GM21515 (cell line): ENCODE results near the gene CDC34.
A peak's percentile ranks its signal among the peaks of the same experiment; 100 is the strongest.
"Not testable (repeated sequence)": the region's sequence is repeated elsewhere in the genome, so short reads cannot be mapped to it uniquely, and the experiment has no call there.

ENCODE experiments used
- ATAC-seq: cut with Tn5 transposase; IDR thresholded peaks from one replicate; pipeline ENCODE4 v1.9.1; 2021; ENCODE audit not compliant: unreplicated experiment

Gene CDC34

DNA sequence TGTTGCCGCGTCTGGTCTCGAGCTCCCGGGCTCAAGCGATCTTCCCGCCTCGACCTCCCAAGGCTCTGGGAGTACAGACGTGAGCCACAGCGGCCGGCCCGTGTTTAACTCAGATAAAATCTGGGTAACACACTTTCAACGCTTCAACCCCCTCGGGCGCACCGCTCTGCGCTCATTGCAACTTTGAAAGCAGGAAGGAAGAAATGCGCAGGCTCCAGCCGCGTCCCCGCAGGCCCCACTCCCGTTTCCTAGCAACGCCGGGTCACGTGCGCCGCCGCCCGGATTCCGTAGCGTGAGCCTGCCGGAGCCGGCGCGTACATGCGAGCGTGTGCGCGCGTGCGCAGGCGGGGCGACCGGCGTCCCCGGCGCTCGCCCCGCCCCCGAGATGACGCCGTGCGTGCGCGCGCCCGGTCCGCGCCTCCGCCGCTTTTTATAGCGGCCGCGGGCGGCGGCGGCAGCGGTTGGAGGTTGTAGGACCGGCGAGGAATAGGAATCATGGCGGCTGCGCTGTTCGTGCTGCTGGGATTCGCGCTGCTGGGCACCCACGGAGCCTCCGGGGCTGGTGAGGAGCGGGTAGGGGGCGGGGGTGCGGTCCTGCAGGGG, 40.7 kb downstream of the CDC34 start, which contains the start of gene BSG:
Gene BSG, plus strand, starts transcription at position 457 of the 603 bp plus-strand sequence. Its CDS starts 39 bp downstream, at position 496.
- peak; percentile 73 for ATAC-seq

DNA sequence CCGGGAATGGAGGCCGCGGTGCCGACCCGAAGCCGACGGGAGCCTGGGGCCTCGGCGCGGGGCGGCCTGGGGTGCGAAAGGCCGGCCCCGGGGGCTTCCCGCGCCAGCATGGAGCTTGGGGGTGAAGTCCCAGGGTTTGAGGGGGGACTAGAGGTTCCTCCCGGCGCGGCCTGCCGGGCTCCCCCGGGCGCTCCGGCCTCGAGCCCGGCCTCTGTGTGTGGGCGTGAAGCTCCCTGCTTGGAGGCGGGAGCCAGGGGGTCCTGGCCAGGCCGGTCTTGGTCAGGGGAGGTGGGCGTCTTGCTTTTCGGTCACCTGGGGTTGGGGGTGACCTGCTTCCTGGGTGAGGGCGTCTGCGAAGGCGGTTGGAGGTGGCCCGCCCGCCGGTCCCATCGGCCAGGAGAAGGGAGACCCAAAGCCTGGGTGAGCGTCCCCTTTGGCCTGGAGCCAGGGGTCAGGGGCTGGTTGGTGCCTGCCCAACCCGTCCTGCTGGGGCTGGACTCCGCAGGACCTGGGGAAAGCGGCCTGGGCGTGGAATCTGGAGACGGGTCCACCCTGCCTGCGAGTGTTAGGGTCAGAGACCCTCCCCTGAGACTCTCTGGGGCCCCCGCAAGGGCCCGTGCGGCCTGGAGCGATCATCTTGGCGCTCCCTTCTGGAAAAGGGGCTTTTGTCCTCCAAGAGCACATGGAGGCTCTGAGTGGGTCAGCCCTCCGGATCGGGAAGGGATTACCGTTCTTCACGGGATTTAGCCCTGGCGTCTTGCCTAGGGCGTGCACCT, 41.4 kb downstream of the CDC34 start:
- peak; percentile 11 for ATAC-seq

DNA sequence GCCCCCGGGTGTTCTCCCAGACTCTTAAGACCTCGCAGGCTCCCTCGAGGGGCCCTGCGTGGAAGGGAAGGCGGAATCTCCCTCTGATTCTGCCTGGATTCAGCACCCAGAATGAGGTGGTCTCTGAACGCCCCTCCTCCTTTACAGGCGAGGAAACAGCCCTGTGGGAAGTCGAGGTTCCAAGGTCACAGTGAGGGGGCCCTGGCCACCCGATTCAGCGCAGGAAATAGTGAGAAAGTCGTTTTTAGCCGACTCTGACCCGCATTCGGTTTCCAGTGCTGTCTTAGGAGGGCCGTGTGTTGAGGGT, 41.9 kb downstream of the CDC34 start:
- no peak for ATAC-seq

- ATAC-seq = no peak
These were observed 43.3 kb downstream of the CDC34 start for GRCh38 chr19:574658-575526.

GRCh38 chr19:575527-576506, 44.3 kb downstream of the CDC34 start:
- ATAC-seq = no peak

- no peak for ATAC-seq
These were observed 45.3 kb downstream of the CDC34 start for GRCh38 chr19:576768-577438.

GRCh38 chr19:577439-578392, 46.2 kb downstream of the CDC34 start:
- ATAC-seq = no peak

- ATAC-seq = no peak
These were observed 47.7 kb downstream of the CDC34 start for GRCh38 chr19:579111-579841.

GRCh38 chr19:579842-580155, 48.2 kb downstream of the CDC34 start:
- no peak for ATAC-seq

- ATAC-seq = no peak
These were observed 48.8 kb downstream of the CDC34 start for GRCh38 chr19:580274-580835.

GRCh38 chr19:581399-582111, 50.0 kb downstream of the CDC34 start:
- ATAC-seq = no peak

DNA sequence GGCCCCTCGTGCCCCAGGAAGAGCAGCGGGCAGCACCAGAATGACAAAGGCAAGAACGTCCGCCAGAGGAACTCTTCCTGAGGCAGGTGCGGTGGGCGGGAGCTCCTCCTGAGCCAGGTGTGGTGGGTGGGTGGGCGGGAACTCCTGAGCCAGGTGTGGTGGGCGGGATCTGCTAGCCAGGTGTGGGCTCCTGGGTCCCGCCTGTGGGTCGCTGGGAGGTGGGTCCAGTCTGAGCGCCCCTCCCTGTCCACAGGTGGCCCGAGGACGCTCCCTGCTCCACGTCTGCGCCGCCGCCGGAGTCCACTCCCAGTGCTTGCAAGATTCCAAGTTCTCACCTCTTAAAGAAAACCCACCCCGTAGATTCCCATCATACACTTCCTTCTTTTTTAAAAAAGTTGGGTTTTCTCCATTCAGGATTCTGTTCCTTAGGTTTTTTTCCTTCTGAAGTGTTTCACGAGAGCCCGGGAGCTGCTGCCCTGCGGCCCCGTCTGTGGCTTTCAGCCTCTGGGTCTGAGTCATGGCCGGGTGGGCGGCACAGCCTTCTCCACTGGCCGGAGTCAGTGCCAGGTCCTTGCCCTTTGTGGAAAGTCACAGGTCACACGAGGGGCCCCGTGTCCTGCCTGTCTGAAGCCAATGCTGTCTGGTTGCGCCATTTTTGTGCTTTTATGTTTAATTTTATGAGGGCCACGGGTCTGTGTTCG, 51.1 kb downstream of the CDC34 start:
- no peak for ATAC-seq

DNA sequence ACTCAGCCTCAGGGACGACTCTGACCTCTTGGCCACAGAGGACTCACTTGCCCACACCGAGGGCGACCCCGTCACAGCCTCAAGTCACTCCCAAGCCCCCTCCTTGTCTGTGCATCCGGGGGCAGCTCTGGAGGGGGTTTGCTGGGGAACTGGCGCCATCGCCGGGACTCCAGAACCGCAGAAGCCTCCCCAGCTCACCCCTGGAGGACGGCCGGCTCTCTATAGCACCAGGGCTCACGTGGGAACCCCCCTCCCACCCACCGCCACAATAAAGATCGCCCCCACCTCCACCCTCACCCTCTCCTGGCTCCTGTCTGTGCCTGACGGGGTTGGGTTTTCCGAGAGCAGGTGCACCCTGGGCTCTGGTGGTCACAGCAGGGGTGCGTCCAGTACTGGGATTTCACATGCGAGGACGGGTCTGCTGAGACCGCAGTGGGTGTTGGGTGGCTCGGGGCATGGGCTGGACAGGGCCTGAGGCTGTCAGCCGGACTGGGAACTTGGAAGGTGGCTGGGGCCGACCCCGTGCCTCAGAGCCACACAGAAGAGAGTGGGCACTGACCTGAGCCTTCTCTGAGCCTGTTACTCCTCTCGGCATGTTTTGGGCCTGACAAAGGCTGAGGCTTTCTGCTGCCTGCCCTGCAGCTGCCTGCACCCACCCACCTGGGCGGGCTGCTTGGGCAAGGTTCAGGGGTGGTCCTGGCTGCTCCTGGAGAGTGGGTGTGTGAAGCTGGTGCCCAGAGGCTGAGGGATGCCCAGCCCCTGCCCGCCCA, 51.8 kb downstream of the CDC34 start:
- ATAC-seq = no peak

GRCh38 chr19:583968-584239, 52.3 kb downstream of the CDC34 start:
- ATAC-seq = no peak

DNA sequence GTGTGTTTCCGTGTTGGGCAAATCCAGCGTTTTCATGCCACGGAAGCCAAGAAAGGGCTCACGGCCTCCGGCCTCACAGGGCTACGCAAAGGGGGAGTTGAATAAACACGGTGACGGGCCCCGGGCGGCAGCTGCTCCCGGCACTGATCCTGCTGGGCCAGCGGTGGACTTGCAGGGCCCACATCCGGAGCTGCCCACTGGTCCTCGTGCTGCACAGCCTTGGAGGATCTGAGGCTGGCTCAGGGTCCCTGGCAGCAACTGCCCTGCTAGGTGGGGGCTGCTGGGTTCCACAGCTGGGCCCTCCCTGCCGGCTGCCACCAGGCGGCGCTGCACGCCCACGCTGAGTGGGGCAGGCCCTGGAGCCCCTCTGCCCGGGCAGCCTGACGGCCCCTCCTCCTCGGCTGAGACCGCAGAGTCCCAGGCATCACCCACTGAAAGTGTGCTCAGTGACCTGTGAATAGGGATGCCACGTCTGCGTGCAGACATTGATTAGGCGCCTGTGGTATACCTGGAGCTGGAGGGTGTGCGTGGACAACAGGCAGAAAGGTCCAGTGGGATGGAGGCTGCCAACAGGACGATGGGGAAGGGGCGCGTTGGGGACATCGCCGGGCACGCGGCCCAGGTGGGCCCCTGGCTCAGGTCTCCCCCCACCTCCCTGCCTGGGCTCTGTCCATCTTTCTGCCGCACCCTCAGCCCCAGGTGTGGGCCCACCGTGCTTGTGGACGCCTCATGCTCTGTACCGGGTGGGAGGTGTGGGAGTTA, 52.9 kb downstream of the CDC34 start:
- no peak for ATAC-seq

DNA sequence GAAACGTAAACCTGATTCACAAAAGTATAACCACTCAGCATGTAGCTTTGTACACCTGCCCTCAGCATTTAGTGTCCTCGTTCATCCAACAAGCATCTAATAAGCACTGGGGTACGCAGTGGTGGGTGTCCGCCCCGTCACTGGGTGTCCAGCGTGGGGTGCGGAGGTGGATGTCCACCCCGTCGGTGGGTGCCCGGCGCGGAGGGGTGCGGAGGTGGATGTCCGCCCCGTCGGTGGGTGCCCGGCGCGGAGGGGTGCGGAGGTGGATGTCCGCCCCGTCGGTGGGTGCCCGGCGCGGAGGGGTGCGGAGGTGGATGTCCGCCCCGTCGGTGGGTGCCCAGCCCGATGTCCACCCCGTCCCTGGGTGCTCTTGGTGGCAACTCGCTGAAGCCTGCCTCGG, 53.6 kb downstream of the CDC34 start:
- not testable (repeated sequence) for ATAC-seq
